Choroid plexus epithelial cell (primary cell): ENCODE results near the gene ATP7B.

Experiments used
- DNase-seq: peaks from one replicate; pipeline ENCODE4 v3.0.0-alpha.2; 2010; ENCODE audit warnings: low read depth
- H3K4me3 ChIP-seq: 2 replicates; pipeline ENCODE4 v1.5.1; 2011; ENCODE audit warnings: low read depth, mild to moderate bottlenecking, control low read depth, low read length, moderate library complexity
- TF ChIP-seq, protein P1 (sequence below): conservative IDR thresholded peaks from 2 replicates; pipeline ENCODE4 v1.5.1; 2011; ENCODE audit warnings: low read depth, mild to moderate bottlenecking, control low read depth, inconsistent platforms, low read length, moderate library complexity

The ATP7B gene

DNA sequence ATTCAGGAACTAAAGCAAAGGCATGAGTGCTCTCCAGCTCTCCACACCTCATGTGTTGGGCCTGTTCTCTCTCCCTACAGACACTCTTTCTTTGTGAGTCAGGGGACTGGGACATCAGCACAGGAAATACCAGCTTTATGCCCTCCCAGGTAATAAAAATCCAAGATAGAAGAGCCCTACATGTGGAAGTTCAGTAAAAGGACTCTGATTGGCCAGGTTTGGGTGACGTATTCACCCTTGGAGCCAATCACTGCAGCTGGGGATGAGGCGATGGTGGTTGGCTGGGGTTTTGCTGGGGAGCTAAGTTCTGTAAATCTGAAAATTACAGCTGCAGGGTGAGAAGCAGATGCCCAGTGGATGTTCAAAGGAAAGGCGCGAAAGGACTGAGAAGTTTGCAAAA is 117.0 kb downstream of the ATP7B start:
- no peak for DNase-seq

DNA sequence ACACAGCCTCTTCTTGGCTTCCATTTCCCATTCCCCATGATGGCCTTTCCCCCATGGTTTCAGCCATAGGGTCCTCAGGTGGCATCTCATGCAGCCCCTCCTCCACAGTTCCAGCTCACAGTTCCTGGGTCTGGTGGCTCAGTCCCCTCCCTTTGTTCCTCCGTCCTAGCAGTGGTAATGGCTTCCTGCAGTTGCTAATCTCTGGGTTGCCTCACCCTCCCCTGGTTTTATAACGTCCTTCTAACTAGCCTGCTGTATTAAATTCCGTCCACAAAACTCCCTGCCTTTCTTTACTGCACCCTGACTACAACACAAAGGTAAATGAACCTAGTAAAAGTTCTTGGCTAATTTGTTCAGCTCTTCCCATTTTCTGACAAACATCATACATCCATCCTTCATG is 118.6 kb downstream of the ATP7B start:
- TF ChIP-seq, protein P1, sequence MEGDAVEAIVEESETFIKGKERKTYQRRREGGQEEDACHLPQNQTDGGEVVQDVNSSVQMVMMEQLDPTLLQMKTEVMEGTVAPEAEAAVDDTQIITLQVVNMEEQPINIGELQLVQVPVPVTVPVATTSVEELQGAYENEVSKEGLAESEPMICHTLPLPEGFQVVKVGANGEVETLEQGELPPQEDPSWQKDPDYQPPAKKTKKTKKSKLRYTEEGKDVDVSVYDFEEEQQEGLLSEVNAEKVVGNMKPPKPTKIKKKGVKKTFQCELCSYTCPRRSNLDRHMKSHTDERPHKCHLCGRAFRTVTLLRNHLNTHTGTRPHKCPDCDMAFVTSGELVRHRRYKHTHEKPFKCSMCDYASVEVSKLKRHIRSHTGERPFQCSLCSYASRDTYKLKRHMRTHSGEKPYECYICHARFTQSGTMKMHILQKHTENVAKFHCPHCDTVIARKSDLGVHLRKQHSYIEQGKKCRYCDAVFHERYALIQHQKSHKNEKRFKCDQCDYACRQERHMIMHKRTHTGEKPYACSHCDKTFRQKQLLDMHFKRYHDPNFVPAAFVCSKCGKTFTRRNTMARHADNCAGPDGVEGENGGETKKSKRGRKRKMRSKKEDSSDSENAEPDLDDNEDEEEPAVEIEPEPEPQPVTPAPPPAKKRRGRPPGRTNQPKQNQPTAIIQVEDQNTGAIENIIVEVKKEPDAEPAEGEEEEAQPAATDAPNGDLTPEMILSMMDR: no peak
- H3K4me3 ChIP-seq: no peak overlapping the region
- DNase-seq: no peak

More for the DNA sequence above, 117.0 kb downstream of the ATP7B start:
- no peak overlapping the region for H3K4me3 ChIP-seq
- TF ChIP-seq, protein P1: no peak

DNA sequence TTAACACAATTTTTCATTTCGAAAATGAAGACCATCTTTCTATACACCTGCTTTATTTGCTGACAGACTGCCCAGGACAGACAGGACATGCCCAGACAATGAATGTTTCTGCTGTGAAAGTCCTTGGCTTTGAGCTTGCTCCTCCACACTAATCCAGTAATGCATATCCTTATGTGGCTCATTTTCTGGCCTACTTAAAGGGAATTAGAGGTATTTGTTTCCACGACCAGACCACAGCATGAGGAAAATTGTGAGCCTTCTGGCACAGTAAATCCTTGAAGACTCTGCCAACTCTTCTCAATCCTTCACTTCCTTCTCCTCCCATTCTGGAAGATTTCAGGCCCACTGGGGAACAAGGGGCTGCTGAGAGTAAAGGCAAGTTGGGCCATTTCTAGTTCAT is 123.8 kb downstream of the ATP7B start:
- no peak for DNase-seq
- TF ChIP-seq, protein P1: no peak
- H3K4me3 ChIP-seq: no peak overlapping the region

DNA sequence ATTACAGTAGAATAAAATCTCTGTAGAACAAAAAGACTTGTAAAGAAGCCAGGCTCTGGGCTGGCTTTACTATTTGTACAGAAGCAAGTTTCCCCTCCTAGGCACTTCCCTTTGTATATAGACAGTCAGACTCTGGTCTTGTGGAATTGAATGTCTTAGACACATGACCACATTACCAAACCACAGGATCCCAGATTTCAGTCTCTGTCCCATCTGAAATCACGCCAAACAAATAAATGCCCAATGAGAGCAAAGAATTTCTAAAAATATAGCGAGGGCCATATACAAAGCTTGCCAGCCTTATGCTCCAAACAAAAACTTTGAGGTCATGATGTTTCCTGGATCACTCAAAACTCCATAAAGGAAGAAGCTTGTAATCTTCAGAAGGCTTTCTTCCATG is 125.6 kb downstream of the ATP7B start:
- TF ChIP-seq, protein P1: no peak
- no peak for DNase-seq
- no peak overlapping the region for H3K4me3 ChIP-seq

DNA sequence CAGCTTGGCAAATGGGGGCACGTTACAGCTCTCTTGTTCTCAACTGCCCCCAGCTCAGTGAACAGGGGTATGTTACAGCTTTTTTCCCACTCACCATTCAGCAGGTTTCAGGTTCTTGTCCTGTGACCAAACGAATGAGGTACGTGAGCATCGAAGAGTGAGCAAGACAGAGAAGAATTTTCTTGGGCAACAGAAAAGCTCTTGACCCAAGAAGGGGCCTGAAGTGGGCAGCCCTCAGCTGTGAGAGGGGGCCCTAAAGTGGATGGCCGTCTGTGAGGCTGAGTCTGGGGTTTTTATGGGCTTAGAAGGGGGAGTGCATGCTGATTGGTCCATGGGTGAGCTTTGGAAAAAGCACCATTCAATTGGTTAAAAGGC is 128.0 kb downstream of the ATP7B start:
- TF ChIP-seq, protein P1: no peak
- no peak for DNase-seq
- no peak overlapping the region for H3K4me3 ChIP-seq
